Kidney (tissue), 14 donors: Measurements from ENCODE around the gene KCNK17. TPM values are rescaled to one million over a fixed set of nuclear protein-coding genes. Genes with fewer than 3 reads are reported as not detected.

Experiments used
- DNase-seq, 5 donors: peaks; one replicate each; pipeline ENCODE4 v3.0.0-alpha.2; 2013 to 2020
- FAIRE-seq: peaks from 2 replicates; lab custom pipeline; 2012; peaks lifted over from hg19 to GRCh38; lab: Jason Lieb, UNC
- H3K27ac ChIP-seq, 2 donors: one replicate each; pipeline ENCODE4 v1.7.0; 2013; ENCODE audit warnings: low read depth in 2 of 2, low read length in 2 of 2, inconsistent platforms in 1 of 2
- H3K27me3 ChIP-seq: one replicate; pipeline ENCODE4 v1.7.1; 2013; ENCODE audit warnings: low read length, inconsistent platforms; ENCODE audit not compliant: control insufficient read depth, insufficient read depth
- H3K36me3 ChIP-seq, 3 donors: one replicate each; pipeline versions ENCODE4 v1.7.0 to v1.7.1; 2013; ENCODE audit warnings: low read length in 3 of 3, control low read depth in 1 of 3, inconsistent platforms in 1 of 3; ENCODE audit not compliant: insufficient read depth in 3 of 3, control insufficient read depth in 2 of 3
- H3K4me1 ChIP-seq, 3 donors: one replicate each; pipeline versions ENCODE4 v1.7.0 to v1.7.1; 2013; ENCODE audit warnings: low read length in 3 of 3, inconsistent platforms in 1 of 3, low read depth in 1 of 3; ENCODE audit not compliant: control insufficient read depth in 2 of 3, insufficient read depth in 2 of 3
- H3K4me3 ChIP-seq, 3 donors: one replicate each; pipeline versions ENCODE4 v1.7.0 to v1.8.1; 2013; ENCODE audit warnings: low read length in 3 of 3, control low read depth in 1 of 3, inconsistent platforms in 1 of 3
- H3K9ac ChIP-seq, 3 donors: one replicate each; pipeline versions ENCODE4 v1.7.0 to v1.7.1; 2013; ENCODE audit warnings: low read length in 3 of 3, control low read depth in 1 of 3, inconsistent platforms in 1 of 3
- H3K9me3 ChIP-seq, 3 donors: one replicate each; pipeline versions ENCODE4 v1.7.0 to v1.7.1; 2013; ENCODE audit warnings: low read length in 3 of 3, control low read depth in 1 of 3, inconsistent platforms in 1 of 3; ENCODE audit not compliant: control insufficient read depth in 2 of 3, insufficient read depth in 1 of 3
- CTCF ChIP-seq: IDR thresholded peaks from 3 replicates; pipeline ENCODE4 v1.5.1; 2012; ENCODE audit warnings: mild to moderate bottlenecking, moderate library complexity, borderline replicate concordance; ENCODE audit not compliant: insufficient read depth; ENCODE audit errors: extremely low read depth
- intact Hi-C: fragments of 100-400 bp; cut with DNase I; formaldehyde crosslinking; loops from one replicate; pipeline ENCODE4 v1.11.1; 2022
- polyA plus RNA-seq: library from polyadenylated mRNA; stranded (reverse); fragments of 350-450 nt; fragmentation: Illumina TruSeq; extraction: RNeasy Lipid Tissue Mini Kit (QIAGEN cat#74804); gene quantifications from one replicate; pipeline ENCODE4 v1.2.3, GENCODE V29; 2014; ENCODE audit warnings: low read depth, low replicate concordance; ENCODE audit not compliant: insufficient read depth
- total RNA-seq: library from RNA; stranded (reverse); fragmentation: NEBNext Ultra II Directional; extraction: Animal tissue kit (Norgen Biotek cat#: 25700); gene quantifications from one replicate; pipeline ENCODE4 v1.2.1, GENCODE V29; 2021
- donor health status: control.
- donor health status: control.
- donor health status: control.
- donor health status: control.
- donor health status: control.
- donor health status: DM: yes; HTN: yes; CAD: no.
- donor health status: Normal renal cell carcinoma (clear cell type).

The KCNK17 gene
- total and polyA plus RNA-seq, 2 donors from 2014 or later: 0.38 TPM; not detected in 1

DNA sequence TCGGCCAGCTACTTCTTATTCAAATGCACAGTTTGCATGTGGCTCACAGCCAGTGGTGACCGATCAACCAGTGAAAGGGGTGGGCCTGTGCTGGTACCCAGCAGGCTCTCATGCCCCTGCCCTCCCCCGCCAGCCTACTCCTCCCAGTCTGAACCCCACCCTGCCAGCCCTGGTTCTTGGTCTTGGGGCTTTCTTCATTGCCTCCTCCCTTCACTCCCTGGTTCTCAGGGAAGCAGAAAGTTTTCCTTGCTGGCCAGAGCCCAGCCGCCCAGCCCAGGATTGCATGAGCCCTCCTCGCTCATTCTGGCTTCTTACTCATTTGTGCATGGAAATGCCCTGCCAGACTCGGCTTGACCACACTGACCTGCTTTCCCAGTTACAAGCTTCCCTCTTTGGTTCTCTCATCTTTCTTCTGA lies 40.8 kb downstream of the KCNK17 start:
- Histone ChIP-seq H3K4me1 (peaks cover 0 to 5% (median 4%) of the 10 kb centered on the region in 3 donors), H3K27ac (peak overlapping the region; percentile 9 to 28), H3K27me3 (no peaks in the 10 kb centered on the region), H3K9ac (no peak overlapping the region), H3K4me3 (peak overlapping the region in 1 of 3 donors; percentile 32), H3K9me3 (no peaks in the 10 kb centered on the region), H3K36me3 (no peaks in the 10 kb centered on the region)
- TF ChIP-seq CTCF: no peak
- DNase-seq (peak; percentile 48 to 95 (median 57)), FAIRE-seq (no peak)
- intact Hi-C loops: no loop called here

GRCh38 chr6:39269961-39270360 lies 44.3 kb downstream of the KCNK17 start:
- Histone ChIP-seq H3K9ac (no peak overlapping the region), H3K36me3 (no peaks in the 10 kb centered on the region), H3K27me3 (no peaks in the 10 kb centered on the region), H3K4me3 (no peak overlapping the region), H3K4me1 (peaks cover 0 to 5% (median 4%) of the 10 kb centered on the region in 3 donors), H3K27ac (no peak overlapping the region), H3K9me3 (no peaks in the 10 kb centered on the region)
- intact Hi-C loops: no loop called here
- no peak for TF ChIP-seq CTCF
- FAIRE-seq (no peak), DNase-seq (no peak)

GRCh38 chr6:39268721-39269120 lies 45.5 kb downstream of the KCNK17 start:
- TF ChIP-seq CTCF: no peak
- intact Hi-C loops: no loop called here
- no peak for DNase-seq
- no peak for FAIRE-seq
- Histone ChIP-seq H3K9ac (no peak overlapping the region), H3K27me3 (no peaks in the 10 kb centered on the region), H3K36me3 (no peaks in the 10 kb centered on the region), H3K4me1 (peaks cover 0 to 3% (median 1%) of the 10 kb centered on the region in 3 donors), H3K27ac (no peak overlapping the region), H3K4me3 (no peak overlapping the region), H3K9me3 (no peaks in the 10 kb centered on the region)

DNA sequence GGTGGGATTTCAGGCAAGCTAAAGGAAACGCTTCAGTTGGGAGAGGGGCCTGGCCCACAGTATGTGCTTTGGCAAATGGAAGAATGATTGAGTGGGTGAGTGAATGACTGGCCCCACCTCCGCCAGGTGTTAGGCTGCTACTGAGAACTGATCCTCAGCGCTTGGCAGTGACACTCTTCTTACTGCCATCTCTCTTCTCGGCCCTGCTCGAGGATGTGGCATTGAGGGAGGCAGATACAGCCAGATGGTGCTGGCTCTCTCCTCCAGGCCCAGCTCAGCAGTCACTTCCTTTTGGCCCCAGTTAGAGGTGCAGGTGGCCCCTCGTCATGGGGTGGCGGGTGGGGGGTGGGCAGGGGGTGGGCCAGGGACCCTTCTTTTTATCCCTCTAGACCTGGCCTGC lies 46.0 kb downstream of the KCNK17 start:
- no peaks in the 10 kb centered on the region for H3K9me3 ChIP-seq
- intact Hi-C loops: no loop called here
- FAIRE-seq (no peak), DNase-seq (no peak)
- no peak overlapping the region for H3K4me3 ChIP-seq
- H3K27ac ChIP-seq: no peak overlapping the region
- H3K9ac ChIP-seq: no peak overlapping the region
- H3K27me3 ChIP-seq: no peaks in the 10 kb centered on the region
- H3K36me3 ChIP-seq: no peaks in the 10 kb centered on the region
- TF ChIP-seq CTCF: no peak
- peaks cover 0 to 2% (median 0%) of the 10 kb centered on the region in 3 donors for H3K4me1 ChIP-seq
